8988T (cell line): ENCODE measurements around the gene VCY.
"Not testable (repeated sequence)": the region's sequence is repeated elsewhere in the genome, so short reads cannot be mapped to it uniquely, and the experiment has no call there.

Experiments
- DNase-seq: peaks from one replicate; pipeline ENCODE4 v3.0.0; 2011

The VCY gene

DNA sequence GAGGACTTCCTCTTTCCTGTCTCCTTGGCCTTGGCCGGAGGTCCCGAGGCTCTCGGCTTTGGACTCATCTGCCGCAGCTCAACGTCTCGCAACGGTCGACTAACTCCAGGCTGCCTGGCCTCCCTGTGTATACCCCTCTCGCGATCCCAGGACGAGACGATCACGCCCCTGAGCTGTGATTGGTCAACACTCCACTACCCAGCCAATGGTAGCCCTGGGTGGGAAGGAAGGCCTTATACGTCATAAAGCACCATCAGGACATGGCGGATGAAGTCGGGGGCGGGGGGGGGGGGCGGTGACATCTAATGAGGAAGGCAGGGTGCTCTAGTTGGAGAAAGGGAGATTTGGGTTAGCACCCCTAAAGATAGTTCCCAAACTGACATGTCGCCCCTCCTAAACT lies at the start of gene VCY:
VCY (minus strand) TSS at position 101 of the 400 bp plus-strand sequence; CDS start at position 68, 33 bp downstream.
- not testable (repeated sequence) for DNase-seq

DNA sequence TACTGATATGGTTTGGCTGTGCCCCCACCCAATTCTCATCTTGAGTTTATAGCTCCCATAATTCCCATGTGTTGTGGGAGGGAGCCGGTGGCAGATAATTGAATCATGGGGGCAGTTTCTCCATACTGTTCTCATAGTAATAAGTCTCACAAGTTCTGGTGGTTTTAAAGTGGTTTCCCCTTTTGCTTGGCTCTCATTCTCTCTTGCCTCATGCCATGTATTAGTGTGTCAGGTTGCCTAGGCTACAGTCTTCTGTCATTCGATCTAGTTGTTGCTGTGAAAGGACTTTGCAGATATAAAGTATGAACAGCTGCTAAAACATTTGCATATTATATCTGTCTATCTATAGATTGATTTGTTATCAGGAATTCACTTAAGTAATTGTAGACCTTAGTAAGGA lies 44.1 kb upstream of the VCY start:
- not testable (repeated sequence) for DNase-seq

DNA sequence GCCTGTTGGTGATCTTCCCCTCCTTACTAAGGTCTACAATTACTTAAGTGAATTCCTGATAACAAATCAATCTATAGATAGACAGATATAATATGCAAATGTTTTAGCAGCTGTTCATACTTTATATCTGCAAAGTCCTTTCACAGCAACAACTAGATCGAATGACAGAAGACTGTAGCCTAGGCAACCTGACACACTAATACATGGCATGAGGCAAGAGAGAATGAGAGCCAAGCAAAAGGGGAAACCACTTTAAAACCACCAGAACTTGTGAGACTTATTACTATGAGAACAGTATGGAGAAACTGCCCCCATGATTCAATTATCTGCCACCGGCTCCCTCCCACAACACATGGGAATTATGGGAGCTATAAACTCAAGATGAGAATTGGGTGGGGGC lies 25.6 kb upstream of the VCY start:
- DNase-seq = not testable (repeated sequence)

DNA sequence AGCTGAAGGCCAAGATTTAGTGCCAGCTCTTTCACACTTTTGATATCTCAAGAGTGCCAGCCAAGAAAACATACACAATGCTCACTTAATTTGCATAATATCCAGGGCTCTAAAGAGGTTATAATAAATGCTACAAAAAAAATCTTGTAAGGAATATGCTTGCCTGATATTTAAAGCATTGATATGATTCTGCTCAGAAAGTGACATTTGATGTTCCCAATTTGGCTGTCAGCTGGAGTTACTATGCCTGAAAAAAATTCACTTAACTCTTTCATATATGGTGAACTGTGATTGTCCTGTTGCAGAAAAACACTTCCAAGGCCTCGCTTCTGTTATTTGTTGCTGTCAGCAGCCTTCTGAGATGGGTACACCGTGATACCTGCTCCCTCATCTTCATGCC lies 43.9 kb downstream of the VCY start:
- DNase-seq = not testable (repeated sequence)
